ENCODE data around the gene GRID2.
"Not testable (repeated sequence)": the region's sequence is repeated elsewhere in the genome, so short reads cannot be mapped to it uniquely, and the experiment has no call there.

Gene GRID2
- 0 to 0.54 (median 0.11) reads per million in 4 experiments for total RNA-seq

GRCh38 chr4:92303621-92304027 lies at the start of gene GRID2:
Gene GRID2, plus strand, starts transcription at chr4:92303966.
- no peak for DNase-seq

GRCh38 chr4:92253986-92254671 lies 49.6 kb upstream of the GRID2 start:
- no peak for DNase-seq

- no peak for DNase-seq
Observed at GRCh38 chr4:92254767-92255442, 48.9 kb upstream of the GRID2 start.

- no peak for DNase-seq
Observed at GRCh38 chr4:92255920-92256244, 47.9 kb upstream of the GRID2 start.

GRCh38 chr4:92257931-92258857 lies 45.6 kb upstream of the GRID2 start:
- no peak for DNase-seq

- no peak for DNase-seq
Observed at GRCh38 chr4:92261256-92261655, 42.5 kb upstream of the GRID2 start.

- DNase-seq, result no peak
Observed at GRCh38 chr4:92262371-92262770, 41.4 kb upstream of the GRID2 start.

GRCh38 chr4:92263010-92263409 lies 40.8 kb upstream of the GRID2 start:
- DNase-seq, result no peak

DNA sequence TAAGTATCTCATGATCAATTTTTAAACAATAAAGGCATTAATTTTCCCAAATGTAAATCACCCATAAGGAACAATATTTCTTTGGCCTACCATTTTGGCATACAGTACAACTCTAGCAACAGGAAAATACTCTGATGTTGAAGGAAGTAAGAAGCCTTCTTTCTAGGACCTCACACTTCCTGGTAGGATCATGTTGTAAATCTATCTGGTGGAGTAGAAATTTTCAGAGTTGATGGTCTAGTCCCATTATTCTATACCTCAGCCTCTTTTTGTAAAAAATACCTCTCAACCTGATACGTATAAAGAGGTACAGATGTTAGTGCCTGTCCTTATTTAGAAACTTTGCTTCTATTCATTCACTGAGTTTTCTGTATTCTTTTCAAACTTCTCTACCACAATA lies 40.2 kb upstream of the GRID2 start:
- DNase-seq, result no peak

- no peak for DNase-seq
Observed at GRCh38 chr4:92264163-92264562, 39.6 kb upstream of the GRID2 start.

DNA sequence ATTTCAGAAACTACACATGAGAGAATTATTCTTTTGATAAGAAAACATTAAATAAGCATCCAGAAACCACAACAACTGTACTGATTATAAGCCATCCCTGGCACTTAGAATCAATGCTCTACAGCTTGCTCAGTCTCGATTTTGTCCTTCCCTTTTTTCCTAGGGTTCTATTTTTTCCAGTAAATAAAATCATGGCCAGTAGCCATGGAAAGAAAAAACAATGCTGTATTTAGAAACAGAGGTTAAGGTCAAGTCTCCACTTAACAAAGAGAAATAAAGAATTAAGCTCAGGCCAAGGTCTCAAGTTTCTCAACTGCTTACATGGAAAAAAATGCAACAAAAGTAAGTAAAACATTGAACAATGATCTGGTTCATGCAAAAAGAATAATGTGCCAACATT lies 38.7 kb upstream of the GRID2 start:
- no peak for DNase-seq

- DNase-seq, result no peak
Observed at GRCh38 chr4:92265798-92266197, 38.0 kb upstream of the GRID2 start.

GRCh38 chr4:92266521-92266920 lies 37.2 kb upstream of the GRID2 start:
- DNase-seq, result no peak

DNA sequence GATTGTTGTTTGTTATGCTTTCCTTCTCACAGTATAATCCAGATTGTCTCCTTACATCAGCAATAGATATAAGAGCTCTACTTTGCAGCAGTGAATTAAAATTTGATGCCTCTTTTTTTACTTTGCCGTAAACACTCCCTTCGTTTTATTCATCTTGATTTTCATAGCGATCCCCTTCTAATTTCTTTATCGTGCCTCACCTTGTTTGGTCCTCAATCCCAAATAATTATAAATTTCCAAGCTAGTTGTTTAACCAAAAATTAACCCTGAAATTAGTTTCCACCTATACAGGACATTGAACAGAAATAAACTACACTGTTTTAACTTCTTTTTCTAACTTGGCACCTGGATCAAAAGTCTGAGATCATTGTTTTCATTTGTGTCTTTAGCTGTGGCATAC lies 35.1 kb upstream of the GRID2 start:
- DNase-seq, result no peak

DNA sequence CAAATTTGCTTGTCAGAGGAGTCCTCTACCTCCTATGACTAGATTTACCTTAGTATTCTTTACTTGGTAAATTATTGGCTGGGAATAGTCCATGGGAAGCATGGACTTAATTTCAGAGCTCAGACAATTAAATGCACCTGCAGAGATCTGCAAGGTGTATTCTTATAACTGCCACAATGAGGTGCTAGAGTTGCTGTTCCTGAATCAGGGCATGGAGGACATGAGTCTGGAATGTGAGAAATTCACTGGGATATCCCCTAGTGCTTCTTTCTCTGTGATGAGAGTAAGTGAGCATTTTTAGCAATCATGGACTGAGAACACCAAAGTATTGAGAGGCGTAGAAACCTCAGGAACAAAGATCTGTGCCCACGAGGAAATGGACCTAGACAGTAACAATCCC lies 32.9 kb upstream of the GRID2 start:
- DNase-seq, result no peak

DNA sequence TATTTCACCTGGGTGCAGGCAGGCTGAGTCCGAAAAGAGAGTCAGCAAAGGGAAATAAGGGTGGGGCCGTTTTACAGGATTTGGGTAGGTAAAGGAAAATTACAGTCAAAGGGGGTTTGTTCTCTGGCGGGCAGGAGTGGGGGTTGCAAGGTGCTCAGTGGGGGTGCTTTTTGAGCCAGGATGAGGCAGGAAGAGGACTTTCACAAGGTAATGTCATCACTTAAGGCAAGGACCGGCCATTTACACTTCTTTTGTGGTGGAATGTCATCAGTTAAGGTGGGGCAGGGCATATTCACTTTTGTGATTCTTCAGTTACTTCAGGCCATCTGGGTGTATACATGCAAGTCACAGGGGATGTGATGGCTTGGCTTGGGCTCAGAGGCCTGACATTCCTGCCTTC lies 32.2 kb upstream of the GRID2 start:
- not testable (repeated sequence) for DNase-seq

GRCh38 chr4:92277057-92277881 lies 26.5 kb upstream of the GRID2 start:
- DNase-seq, result not testable (repeated sequence)

- DNase-seq, result no peak
Observed at GRCh38 chr4:92279296-92279695, 24.5 kb upstream of the GRID2 start.

DNA sequence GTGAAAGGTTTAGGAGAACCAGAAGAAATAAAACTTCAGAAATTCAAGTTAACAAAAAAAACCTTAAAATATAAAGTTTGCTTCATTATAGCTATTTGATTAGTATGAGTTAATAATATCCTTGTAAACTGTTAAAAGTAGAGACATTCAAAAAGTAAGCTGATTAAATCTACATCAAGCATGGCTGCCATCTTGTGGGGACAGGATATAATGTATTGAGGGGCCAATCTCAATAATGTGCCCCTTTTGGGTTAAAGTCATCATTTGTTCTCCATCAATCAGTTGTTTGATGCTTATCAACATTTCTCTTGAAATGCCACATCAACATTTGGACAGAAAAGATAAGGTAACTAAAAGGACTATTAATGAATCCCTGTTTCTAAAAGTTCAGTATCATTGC lies 4.6 kb upstream of the GRID2 start:
- DNase-seq, result no peak

DNA sequence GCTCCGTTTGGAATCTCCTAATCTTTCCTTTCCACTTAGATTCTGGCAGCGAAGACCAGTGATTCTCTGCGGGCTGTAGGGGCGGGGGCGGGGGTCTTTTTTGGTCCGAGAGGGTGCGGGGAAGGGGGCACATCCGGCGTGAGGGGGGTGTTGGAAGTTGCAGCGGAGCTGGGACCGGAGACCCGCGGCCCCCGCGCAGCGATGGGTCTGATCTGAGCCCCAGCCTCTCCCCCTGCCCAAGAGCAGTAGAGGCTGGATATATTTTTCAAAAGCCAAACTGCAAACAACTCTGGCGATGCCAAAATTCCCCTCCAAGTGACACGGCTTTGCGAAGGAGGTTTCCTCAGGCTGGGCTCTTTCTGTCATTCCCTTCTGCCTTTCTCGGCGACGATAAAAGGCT lies 355 bp downstream of the GRID2 start:
- DNase-seq, result no peak

DNA sequence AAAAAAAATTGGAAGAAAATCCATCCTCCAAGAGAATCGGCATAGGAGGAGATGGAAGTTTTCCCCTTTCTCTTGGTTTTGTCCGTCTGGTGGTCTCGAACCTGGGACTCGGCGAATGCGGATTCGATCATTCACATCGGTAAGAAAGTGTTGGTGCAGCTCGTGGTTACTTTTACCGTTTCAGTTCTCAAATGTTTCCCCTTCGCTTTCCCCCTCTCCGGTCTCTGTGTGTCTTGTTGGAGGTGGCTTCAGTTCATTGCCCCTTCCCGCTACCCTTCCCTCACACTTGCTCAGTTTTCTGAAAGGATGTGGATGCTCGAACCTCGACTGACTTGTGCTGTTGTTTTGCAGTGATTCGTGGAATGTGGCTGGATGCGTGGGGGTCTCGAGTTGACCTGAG lies 840 bp downstream of the GRID2 start:
- DNase-seq, result no peak

DNA sequence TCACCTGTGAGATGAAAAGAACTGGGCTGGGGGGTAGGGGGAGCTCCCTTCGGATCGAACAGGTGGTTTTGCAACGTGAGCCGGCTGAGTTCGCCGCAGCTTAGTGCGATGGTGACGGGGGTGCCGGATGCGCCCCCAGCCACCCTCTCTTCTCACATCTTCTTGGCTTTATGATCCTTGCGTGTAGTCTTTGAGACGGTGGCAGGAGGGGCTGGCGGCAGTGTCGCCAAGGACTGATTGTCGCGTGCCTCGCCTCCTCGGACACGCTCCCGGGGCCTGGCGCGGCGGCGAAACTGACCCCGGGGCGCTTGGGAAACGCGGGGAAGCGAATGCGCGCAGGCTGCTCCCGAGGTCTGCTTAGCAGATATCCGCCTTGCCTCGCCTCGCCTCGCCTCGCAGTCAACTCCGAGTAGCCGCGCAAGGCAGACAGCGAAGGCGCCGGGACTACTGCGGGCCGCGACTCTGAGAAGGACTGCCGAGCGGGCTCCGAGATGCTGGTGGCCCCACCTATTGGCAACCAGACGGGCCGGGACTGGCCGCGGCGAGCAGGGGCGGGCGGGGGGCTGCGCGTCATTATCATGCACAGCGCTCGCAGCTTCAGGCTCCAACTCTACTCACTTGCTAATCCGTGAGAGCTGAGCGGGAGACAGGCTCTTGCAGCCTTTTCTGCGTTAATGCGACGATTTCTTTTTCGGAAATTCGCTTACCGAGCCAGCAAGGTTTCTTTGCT lies 1.5 kb downstream of the GRID2 start:
- DNase-seq, result no peak

Measured in effector CD8-positive, alpha-beta T cell (primary cell).